ENCODE results near the gene GNAS. TPM values are rescaled to one million over a fixed set of nuclear protein-coding genes. Genes with fewer than 3 reads are reported as not detected.

Gene GNAS
- total RNA-seq, 1 donor from 2014 or later: 875 TPM

GRCh38 chr20:58932170-58932569 is 79.7 kb downstream of the GNAS start:
- DNase-seq (ENCODE audit: extremely low spot score in 2 of 2): no peak
- H3K4me3 ChIP-seq: no peak overlapping the region
- H3K4me1 ChIP-seq: no peaks in the 10 kb centered on the region
- H3K27me3 ChIP-seq: no peaks in the 10 kb centered on the region
- H3K9me3 ChIP-seq: peaks cover 4% of the 10 kb centered on the region
- TF ChIP-seq POLR2AphosphoS5 (IDR thresholded peaks at IDR 0.05; ENCODE audit: insufficient read depth in 1 of 2, low read depth in 1 of 2): no peak
- no peak for TF ChIP-seq CTCF (IDR thresholded peaks at IDR 0.05)
- no peak for TF ChIP-seq POLR2A (IDR thresholded peaks at IDR 0.05)
- intact Hi-C loops (cut with DNase I): no loop called here
- H3K36me3 ChIP-seq: no peaks in the 10 kb centered on the region
- no peak overlapping the region for H3K27ac ChIP-seq

GRCh38 chr20:58938078-58938477 is 85.6 kb downstream of the GNAS start:
- Histone ChIP-seq H3K27ac (no peak overlapping the region), H3K27me3 (no peaks in the 10 kb centered on the region), H3K4me1 (no peaks in the 10 kb centered on the region), H3K4me3 (no peak overlapping the region), H3K36me3 (no peaks in the 10 kb centered on the region), H3K9me3 (peaks cover 4% of the 10 kb centered on the region)
- no peak for TF ChIP-seq CTCF (IDR thresholded peaks at IDR 0.05)
- TF ChIP-seq POLR2A (IDR thresholded peaks at IDR 0.05): no peak
- TF ChIP-seq POLR2AphosphoS5 (IDR thresholded peaks at IDR 0.05; ENCODE audit: insufficient read depth in 1 of 2, low read depth in 1 of 2): no peak
- DNase-seq (ENCODE audit: extremely low spot score in 2 of 2): no peak
- intact Hi-C loops (cut with DNase I): no loop called here

GRCh38 chr20:58938541-58938940 is 86.0 kb downstream of the GNAS start:
- Histone ChIP-seq H3K9me3 (peaks cover 4% of the 10 kb centered on the region), H3K27ac (no peak overlapping the region), H3K4me3 (no peak overlapping the region), H3K36me3 (no peaks in the 10 kb centered on the region), H3K27me3 (no peaks in the 10 kb centered on the region), H3K4me1 (no peaks in the 10 kb centered on the region)
- no peak for DNase-seq (ENCODE audit: extremely low spot score in 2 of 2)
- TF ChIP-seq POLR2AphosphoS5 (IDR thresholded peaks at IDR 0.05; ENCODE audit: insufficient read depth in 1 of 2, low read depth in 1 of 2): no peak
- TF ChIP-seq POLR2A (IDR thresholded peaks at IDR 0.05): no peak
- no peak for TF ChIP-seq CTCF (IDR thresholded peaks at IDR 0.05)
- intact Hi-C loops (cut with DNase I): no loop called here

- intact Hi-C loops (cut with DNase I): no loop called here
- no peak overlapping the region for H3K4me3 ChIP-seq
- no peaks in the 10 kb centered on the region for H3K4me1 ChIP-seq
- H3K9me3 ChIP-seq: peaks cover under 1% of the 10 kb centered on the region
- H3K27ac ChIP-seq: no peak overlapping the region
- H3K36me3 ChIP-seq: no peaks in the 10 kb centered on the region
- no peaks in the 10 kb centered on the region for H3K27me3 ChIP-seq
- DNase-seq (ENCODE audit: extremely low spot score in 2 of 2): no peak
- TF ChIP-seq POLR2A (IDR thresholded peaks at IDR 0.05) (no peak), CTCF (IDR thresholded peaks at IDR 0.05) (no peak), POLR2AphosphoS5 (IDR thresholded peaks at IDR 0.05; ENCODE audit: insufficient read depth in 1 of 2, low read depth in 1 of 2) (no peak)
Measured at GRCh38 chr20:58941471-58941870, 89.0 kb downstream of the GNAS start.

GRCh38 chr20:58942549-58942948 is 90.0 kb downstream of the GNAS start:
- no peak overlapping the region for H3K4me3 ChIP-seq
- intact Hi-C loops (cut with DNase I): no loop called here
- DNase-seq (ENCODE audit: extremely low spot score in 2 of 2): no peak
- no peak overlapping the region for H3K27ac ChIP-seq
- no peaks in the 10 kb centered on the region for H3K36me3 ChIP-seq
- TF ChIP-seq POLR2AphosphoS5 (IDR thresholded peaks at IDR 0.05; ENCODE audit: insufficient read depth in 1 of 2, low read depth in 1 of 2): no peak
- no peak for TF ChIP-seq POLR2A (IDR thresholded peaks at IDR 0.05)
- no peak for TF ChIP-seq CTCF (IDR thresholded peaks at IDR 0.05)
- H3K4me1 ChIP-seq: no peaks in the 10 kb centered on the region
- H3K27me3 ChIP-seq: no peaks in the 10 kb centered on the region
- no peaks in the 10 kb centered on the region for H3K9me3 ChIP-seq

Measured in vagina (tissue), 2 donors.